ENCODE results near the gene LRRC15. TPM values are rescaled to one million over a fixed set of nuclear protein-coding genes. Genes with fewer than 3 reads are reported as not detected.

Gene LRRC15
- total RNA-seq, 3 donors from 2014 or later: not detected

DNA sequence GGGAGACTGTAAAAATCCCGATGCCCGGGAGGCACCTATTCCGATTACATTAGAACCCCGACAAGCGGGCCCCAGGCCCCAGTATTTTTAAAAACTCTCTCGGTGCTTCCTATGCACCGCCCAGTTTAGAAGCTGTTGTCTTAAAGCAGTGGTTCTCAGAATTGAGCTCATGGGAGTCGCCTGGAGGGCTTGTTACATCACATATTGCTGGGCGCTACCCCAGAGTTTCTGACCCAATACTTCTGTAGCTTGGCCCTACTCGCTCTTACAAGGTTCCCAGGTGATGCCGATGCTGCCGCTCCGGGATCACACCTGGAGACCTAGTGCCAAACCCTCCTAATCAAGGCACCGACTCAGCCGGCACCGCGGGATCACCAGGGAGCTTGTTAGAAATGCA, 53.6 kb downstream of the LRRC15 start:
- peak overlapping the region; percentile 53 for H3K4me3 Mint-ChIP-seq
- peaks cover 26% of the 10 kb centered on the region for H3K27me3 Mint-ChIP-seq (ENCODE audit: low read depth)
- peaks cover 12% of the 10 kb centered on the region for H3K9me3 Mint-ChIP-seq
- peaks cover 13% of the 10 kb centered on the region for H3K4me1 Mint-ChIP-seq (ENCODE audit: low read depth)
- DNase-seq (no peak), ATAC-seq (peak; percentile 34 to 40)
- H3K36me3 Mint-ChIP-seq (ENCODE audit: insufficient read depth): no peaks in the 10 kb centered on the region

GRCh38 chr3:194315088-194315964, 54.2 kb downstream of the LRRC15 start:
- Mint-ChIP-seq H3K36me3 (ENCODE audit: insufficient read depth) (no peaks in the 10 kb centered on the region), H3K9me3 (peaks cover 12% of the 10 kb centered on the region), H3K4me3 (peak overlapping the region; percentile 53), H3K4me1 (ENCODE audit: low read depth) (peaks cover 13% of the 10 kb centered on the region), H3K27me3 (ENCODE audit: low read depth) (peaks cover 26% of the 10 kb centered on the region)
- peak; percentile 85 for DNase-seq
- ATAC-seq: peak; percentile 91 to 92

DNA sequence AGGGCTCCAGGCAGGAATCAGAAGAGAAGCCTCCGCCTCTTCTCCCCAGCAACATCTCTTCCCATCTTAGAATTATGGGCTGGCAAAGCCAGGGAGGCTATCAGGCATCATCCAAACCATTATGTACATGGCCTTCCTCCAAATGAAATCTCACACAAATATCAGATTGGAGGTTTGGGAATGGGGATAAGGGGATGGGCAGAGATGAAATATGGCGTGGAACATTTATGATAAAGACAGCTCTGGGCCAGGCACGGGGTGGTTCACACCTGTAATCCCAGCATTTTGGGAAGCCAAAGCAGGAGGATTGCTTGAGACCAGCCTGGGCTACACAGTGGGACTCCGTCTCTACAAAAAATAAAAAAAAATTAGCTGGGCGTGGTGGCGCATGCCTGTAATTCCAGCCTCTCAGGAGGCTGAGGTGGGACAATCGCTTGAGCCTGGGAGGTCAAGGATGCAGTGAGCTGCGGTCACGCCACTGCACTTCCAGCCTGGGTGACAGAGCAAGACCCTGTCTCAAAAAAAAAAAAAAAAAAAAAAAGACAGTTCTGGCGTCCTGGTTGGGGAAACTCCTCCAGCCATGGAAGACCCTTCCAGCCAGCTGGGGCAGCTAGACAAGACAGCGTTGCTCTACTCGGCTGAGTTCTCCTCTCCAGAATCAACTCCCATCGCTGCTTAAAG, 55.0 kb downstream of the LRRC15 start:
- H3K4me3 Mint-ChIP-seq: no peak overlapping the region
- DNase-seq: no peak
- no peaks in the 10 kb centered on the region for H3K36me3 Mint-ChIP-seq (ENCODE audit: insufficient read depth)
- peaks cover 8% of the 10 kb centered on the region for H3K9me3 Mint-ChIP-seq
- peaks cover 13% of the 10 kb centered on the region for H3K4me1 Mint-ChIP-seq (ENCODE audit: low read depth)
- H3K27me3 Mint-ChIP-seq (ENCODE audit: low read depth): peaks cover 26% of the 10 kb centered on the region
- ATAC-seq: no peak

GRCh38 chr3:194313560-194314387, 55.8 kb downstream of the LRRC15 start:
- DNase-seq: no peak
- ATAC-seq: no peak

GRCh38 chr3:194312743-194313281, 56.7 kb downstream of the LRRC15 start:
- Mint-ChIP-seq H3K4me3 (no peak overlapping the region), H3K9me3 (no peaks in the 10 kb centered on the region), H3K27me3 (ENCODE audit: low read depth) (peaks cover 23% of the 10 kb centered on the region), H3K36me3 (ENCODE audit: insufficient read depth) (no peaks in the 10 kb centered on the region), H3K4me1 (ENCODE audit: low read depth) (peaks cover 18% of the 10 kb centered on the region)
- no peak for DNase-seq
- ATAC-seq: no peak

More at GRCh38 chr3:194313560-194314387, 55.8 kb downstream of the LRRC15 start:
- H3K4me3 Mint-ChIP-seq: no peak overlapping the region
- H3K27me3 Mint-ChIP-seq (ENCODE audit: low read depth): peaks cover 25% of the 10 kb centered on the region
- H3K9me3 Mint-ChIP-seq: peaks cover under 1% of the 10 kb centered on the region
- H3K36me3 Mint-ChIP-seq (ENCODE audit: insufficient read depth): no peaks in the 10 kb centered on the region
- H3K4me1 Mint-ChIP-seq (ENCODE audit: low read depth): peaks cover 16% of the 10 kb centered on the region

DNA sequence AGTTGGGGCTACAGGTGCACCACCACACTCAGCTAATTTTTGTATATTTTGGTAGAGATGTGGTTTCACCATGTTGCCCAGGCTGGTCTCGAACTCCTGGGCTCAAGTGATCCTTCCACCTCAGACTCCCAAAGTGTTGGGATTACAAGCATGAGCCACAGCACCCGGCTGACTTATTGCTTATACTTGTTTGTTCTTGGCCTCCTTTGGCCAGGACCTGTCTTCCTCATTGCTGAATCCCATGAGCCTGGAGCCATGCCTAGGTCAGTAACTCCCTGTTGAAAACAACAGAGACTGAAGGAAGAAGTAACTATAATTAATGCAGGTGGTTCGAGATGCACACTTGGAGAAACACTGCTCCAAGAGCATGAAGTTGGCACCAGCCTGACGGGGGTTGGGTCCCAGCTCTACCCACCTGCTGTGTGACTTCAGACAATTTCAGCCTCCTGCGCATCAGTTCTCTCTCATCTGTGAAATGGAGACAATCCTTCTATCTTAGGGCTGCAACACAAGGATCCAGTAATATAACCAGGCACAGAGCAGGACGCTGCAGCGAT, 57.3 kb downstream of the LRRC15 start:
- ATAC-seq (no peak), DNase-seq (no peak)
- Mint-ChIP-seq H3K9me3 (no peaks in the 10 kb centered on the region), H3K36me3 (ENCODE audit: insufficient read depth) (no peaks in the 10 kb centered on the region), H3K4me3 (no peak overlapping the region), H3K27me3 (ENCODE audit: low read depth) (peaks cover 17% of the 10 kb centered on the region), H3K4me1 (ENCODE audit: low read depth) (peaks cover 23% of the 10 kb centered on the region)

DNA sequence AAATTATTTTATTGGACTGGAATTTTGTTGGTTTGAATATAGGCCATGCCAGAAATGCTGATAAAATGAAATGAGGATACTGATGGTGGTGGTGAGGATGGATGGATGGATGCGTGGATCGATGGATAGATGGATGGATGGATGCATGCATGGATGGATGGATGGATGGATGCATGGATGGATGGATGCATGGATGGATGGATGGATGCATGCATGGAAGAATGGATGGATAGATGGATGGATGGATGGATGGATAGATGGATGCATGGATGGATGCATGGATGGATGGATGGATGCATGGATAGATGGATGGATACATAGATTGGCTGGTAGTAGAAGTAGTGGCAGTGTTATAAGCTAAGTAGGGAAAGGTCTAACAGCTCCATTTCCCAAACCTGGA, 58.5 kb downstream of the LRRC15 start:
- Mint-ChIP-seq H3K36me3 (ENCODE audit: insufficient read depth) (no peaks in the 10 kb centered on the region), H3K4me1 (ENCODE audit: low read depth) (peaks cover 34% of the 10 kb centered on the region), H3K27me3 (ENCODE audit: low read depth) (peaks cover 8% of the 10 kb centered on the region), H3K9me3 (no peaks in the 10 kb centered on the region), H3K4me3 (no peak overlapping the region)
- DNase-seq (no peak), ATAC-seq (no peak)

DNA sequence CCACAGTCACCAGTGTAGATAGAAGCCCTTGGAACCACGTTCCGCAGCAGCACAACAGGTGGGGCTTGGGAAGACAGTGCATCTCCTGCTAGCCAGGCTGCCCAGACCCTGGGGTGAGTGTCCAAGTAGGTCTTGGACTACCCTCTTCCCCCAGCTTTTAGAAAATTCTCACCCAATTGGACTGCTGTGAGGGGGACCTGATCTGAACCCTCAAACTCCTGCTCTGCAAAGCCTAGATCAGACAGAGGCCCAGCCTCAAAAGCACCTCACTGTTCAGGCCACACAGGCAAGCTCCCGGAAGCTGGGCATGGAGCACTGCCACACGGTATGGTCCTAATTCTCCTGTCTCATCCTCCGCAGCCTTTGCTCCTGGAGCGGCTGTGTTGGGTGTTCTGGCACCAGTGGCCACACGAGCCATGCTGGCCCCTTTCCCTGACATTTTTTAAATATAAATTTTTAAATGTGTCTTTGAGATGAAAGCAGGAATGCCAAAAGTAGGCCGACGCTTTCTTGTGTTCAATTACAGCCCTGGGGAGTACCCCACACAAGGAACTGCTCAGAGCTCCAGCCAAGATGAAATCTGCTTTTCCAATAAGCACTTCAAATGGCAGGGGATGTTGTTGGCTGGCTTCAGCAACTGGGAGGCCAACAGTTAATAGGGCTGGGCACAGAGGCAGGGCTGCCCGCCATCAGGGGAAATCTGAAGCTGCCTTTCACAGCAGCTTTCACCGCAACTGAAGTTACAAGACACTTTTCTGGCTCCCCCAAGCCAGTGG, 59.3 kb downstream of the LRRC15 start:
- no peak for ATAC-seq
- Mint-ChIP-seq H3K36me3 (ENCODE audit: insufficient read depth) (no peaks in the 10 kb centered on the region), H3K27me3 (ENCODE audit: low read depth) (peaks cover 7% of the 10 kb centered on the region), H3K9me3 (no peaks in the 10 kb centered on the region), H3K4me1 (ENCODE audit: low read depth) (peaks cover 35% of the 10 kb centered on the region), H3K4me3 (no peak overlapping the region)
- no peak for DNase-seq

DNA sequence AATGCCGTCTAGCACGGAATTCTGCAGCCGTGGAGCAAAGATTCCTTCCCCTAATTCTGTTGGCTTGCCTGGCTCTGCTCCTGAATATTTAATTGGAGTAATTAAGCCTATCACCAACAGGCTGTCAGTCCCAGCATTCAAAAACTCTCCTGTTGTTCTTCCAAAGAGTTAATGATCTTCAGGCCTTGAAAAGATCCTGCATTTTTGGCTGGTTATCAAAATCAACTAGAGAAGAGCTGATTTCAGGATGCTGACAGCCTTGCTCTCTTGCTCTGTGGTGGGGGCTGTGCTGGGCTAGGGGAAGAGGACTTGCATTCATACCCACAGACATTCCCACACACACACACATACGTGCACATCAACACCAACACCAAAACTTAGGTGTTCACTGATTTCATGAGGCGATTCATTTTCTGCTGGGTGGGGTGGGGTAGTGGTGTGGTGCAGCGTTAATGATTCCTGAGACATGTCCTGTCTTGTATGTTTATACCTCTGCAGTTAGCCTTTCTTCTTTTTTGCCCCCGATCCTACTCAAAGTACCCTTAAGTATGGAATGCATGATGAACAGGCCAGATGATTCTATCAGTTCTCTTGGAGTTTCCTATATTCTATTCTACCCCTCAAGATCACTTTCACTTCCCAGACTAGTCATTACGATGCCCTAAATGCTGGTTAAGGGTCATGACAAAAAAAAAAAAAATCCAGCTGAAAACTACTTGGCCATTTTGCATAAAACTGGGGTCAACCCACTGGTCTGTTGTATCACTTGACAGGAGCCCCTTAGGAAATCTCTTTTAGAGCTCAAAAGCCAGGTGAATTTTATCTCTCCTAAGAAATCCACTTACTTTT, 60.7 kb downstream of the LRRC15 start:
- no peaks in the 10 kb centered on the region for H3K27me3 Mint-ChIP-seq (ENCODE audit: low read depth)
- H3K9me3 Mint-ChIP-seq: peaks cover 5% of the 10 kb centered on the region
- H3K4me3 Mint-ChIP-seq: no peak overlapping the region
- no peaks in the 10 kb centered on the region for H3K36me3 Mint-ChIP-seq (ENCODE audit: insufficient read depth)
- no peak for DNase-seq
- ATAC-seq: no peak
- H3K4me1 Mint-ChIP-seq (ENCODE audit: low read depth): peaks cover 39% of the 10 kb centered on the region

- no peak overlapping the region for H3K4me3 Mint-ChIP-seq
- H3K36me3 Mint-ChIP-seq (ENCODE audit: insufficient read depth): no peaks in the 10 kb centered on the region
- peaks cover 5% of the 10 kb centered on the region for H3K9me3 Mint-ChIP-seq
- peaks cover 39% of the 10 kb centered on the region for H3K4me1 Mint-ChIP-seq (ENCODE audit: low read depth)
- DNase-seq (no peak), ATAC-seq (no peak)
- no peaks in the 10 kb centered on the region for H3K27me3 Mint-ChIP-seq (ENCODE audit: low read depth)
These were observed 61.7 kb downstream of the LRRC15 start for GRCh38 chr3:194307849-194308248.

- Mint-ChIP-seq H3K9me3 (peaks cover 5% of the 10 kb centered on the region), H3K4me3 (peak overlapping the region; percentile 64), H3K27me3 (ENCODE audit: low read depth) (no peaks in the 10 kb centered on the region), H3K4me1 (ENCODE audit: low read depth) (peaks cover 37% of the 10 kb centered on the region), H3K36me3 (ENCODE audit: insufficient read depth) (no peaks in the 10 kb centered on the region)
- DNase-seq (no peak), ATAC-seq (peak; percentile 38 to 52)
These were observed 62.5 kb downstream of the LRRC15 start for GRCh38 chr3:194306771-194307640.

Measured in activated T-cell treated with anti-CD3 and anti-CD28 coated beads, Interleukin-2, amount 50 U/mL, for 4 hours (primary cell).